GM21367 (cell line): ENCODE data around the gene CDC34.
"Not testable (repeated sequence)": the region's sequence is repeated elsewhere in the genome, so short reads cannot be mapped to it uniquely, and the experiment has no call there.

ENCODE experiments used
- ATAC-seq: cut with Tn5 transposase; IDR thresholded peaks from one replicate; pipeline ENCODE4 v1.9.1; 2021; ENCODE audit not compliant: unreplicated experiment

CDC34 gene

DNA sequence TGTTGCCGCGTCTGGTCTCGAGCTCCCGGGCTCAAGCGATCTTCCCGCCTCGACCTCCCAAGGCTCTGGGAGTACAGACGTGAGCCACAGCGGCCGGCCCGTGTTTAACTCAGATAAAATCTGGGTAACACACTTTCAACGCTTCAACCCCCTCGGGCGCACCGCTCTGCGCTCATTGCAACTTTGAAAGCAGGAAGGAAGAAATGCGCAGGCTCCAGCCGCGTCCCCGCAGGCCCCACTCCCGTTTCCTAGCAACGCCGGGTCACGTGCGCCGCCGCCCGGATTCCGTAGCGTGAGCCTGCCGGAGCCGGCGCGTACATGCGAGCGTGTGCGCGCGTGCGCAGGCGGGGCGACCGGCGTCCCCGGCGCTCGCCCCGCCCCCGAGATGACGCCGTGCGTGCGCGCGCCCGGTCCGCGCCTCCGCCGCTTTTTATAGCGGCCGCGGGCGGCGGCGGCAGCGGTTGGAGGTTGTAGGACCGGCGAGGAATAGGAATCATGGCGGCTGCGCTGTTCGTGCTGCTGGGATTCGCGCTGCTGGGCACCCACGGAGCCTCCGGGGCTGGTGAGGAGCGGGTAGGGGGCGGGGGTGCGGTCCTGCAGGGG is 40.7 kb downstream of the CDC34 start, which contains the start of gene BSG:
Gene BSG, plus strand, starts transcription at position 457 of the 603 bp plus-strand sequence. Its CDS starts 39 bp downstream, at position 496.
- ATAC-seq, result peak; percentile 62

DNA sequence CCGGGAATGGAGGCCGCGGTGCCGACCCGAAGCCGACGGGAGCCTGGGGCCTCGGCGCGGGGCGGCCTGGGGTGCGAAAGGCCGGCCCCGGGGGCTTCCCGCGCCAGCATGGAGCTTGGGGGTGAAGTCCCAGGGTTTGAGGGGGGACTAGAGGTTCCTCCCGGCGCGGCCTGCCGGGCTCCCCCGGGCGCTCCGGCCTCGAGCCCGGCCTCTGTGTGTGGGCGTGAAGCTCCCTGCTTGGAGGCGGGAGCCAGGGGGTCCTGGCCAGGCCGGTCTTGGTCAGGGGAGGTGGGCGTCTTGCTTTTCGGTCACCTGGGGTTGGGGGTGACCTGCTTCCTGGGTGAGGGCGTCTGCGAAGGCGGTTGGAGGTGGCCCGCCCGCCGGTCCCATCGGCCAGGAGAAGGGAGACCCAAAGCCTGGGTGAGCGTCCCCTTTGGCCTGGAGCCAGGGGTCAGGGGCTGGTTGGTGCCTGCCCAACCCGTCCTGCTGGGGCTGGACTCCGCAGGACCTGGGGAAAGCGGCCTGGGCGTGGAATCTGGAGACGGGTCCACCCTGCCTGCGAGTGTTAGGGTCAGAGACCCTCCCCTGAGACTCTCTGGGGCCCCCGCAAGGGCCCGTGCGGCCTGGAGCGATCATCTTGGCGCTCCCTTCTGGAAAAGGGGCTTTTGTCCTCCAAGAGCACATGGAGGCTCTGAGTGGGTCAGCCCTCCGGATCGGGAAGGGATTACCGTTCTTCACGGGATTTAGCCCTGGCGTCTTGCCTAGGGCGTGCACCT is 41.4 kb downstream of the CDC34 start:
- peak; percentile 10 for ATAC-seq

DNA sequence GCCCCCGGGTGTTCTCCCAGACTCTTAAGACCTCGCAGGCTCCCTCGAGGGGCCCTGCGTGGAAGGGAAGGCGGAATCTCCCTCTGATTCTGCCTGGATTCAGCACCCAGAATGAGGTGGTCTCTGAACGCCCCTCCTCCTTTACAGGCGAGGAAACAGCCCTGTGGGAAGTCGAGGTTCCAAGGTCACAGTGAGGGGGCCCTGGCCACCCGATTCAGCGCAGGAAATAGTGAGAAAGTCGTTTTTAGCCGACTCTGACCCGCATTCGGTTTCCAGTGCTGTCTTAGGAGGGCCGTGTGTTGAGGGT is 41.9 kb downstream of the CDC34 start:
- ATAC-seq, result no peak

DNA sequence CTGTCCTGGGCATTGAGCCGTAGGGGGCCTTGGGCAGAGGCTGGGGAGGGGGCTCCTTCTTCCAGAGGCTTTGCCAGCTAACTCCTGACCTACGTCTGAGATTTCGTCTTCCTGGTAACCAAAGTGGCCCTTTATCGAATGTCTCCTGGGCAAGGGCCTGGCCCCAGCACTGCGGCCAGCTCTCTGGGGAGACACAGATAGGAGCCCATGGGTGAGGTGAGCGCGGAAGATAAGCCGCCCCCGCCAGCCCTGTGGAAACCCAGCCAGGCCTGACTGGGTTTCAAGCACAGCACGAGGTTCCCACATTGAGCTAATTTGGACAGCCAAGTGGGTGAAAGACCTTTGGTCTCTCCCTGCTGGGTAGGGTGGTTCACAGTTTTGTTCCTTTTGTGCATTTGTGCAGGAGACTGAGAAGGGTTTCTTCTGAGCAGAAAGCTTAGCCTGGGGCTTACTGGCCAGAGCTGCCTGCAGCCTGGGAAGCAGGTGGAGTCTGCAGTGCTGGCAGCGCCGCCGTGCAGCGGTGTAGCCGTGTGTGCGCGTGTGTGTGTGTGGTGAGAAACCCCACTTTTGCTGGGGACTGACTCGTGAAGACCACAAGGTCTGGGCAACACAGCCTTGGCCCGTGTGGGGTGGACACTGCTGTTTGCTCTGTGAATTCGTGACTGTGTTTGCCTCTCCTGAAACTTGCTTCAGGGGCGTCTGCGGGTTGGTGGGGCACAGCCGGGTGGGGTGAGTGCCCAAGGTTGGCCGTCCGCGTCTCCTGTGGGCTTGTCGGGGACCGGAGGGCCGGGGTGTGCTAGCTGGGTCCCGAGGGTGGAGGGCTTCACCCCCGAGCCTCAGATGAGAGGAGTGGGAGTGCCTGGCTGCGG is 43.3 kb downstream of the CDC34 start:
- ATAC-seq, result no peak

DNA sequence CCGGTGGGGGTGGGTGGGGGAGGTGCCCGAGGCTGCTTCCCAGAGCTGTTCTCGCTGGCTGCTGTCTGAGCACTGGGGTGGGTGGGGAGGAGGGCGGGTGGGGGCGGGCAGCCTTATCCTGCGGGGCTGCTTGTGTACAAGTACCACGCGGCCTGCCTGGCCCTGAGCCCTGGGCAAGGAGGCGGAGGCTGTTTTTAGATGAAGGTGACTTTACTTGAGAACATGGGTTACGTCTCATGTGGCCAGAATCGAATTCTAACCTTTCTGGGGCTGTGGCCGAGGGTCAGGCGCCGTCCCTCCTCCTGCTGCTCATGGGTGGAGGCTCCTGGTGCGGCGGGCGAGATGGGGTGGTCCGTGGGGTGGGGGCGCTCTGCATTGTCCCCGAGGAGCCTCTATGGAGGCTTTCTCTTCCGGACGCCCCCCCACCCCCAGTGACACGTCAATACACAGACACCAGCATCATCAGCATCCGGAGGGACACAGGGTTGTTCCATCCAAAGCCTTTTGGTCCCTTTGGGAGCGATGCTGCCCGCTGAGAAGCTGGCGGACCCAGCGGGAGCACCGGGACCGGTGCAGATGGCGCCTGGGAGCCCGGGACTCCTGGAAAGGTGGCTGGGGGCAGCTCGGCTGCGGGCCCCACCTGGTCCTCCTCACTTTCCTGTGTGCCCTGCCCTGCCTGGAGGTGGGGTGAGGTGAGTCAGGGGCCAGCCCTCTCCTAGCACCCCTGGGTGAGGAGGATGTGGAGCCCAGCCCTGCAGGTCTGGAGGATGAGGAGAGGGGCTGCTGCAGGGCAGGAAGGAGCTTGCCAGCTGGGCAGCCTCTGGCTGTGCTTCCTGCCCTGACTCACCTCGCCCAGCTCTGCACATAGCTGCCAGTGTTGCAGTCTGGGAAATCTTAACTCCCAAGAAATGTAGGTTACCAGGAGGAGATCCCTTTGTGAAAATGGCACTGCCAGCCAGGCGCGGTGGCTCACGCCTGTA is 44.3 kb downstream of the CDC34 start:
- no peak for ATAC-seq

DNA sequence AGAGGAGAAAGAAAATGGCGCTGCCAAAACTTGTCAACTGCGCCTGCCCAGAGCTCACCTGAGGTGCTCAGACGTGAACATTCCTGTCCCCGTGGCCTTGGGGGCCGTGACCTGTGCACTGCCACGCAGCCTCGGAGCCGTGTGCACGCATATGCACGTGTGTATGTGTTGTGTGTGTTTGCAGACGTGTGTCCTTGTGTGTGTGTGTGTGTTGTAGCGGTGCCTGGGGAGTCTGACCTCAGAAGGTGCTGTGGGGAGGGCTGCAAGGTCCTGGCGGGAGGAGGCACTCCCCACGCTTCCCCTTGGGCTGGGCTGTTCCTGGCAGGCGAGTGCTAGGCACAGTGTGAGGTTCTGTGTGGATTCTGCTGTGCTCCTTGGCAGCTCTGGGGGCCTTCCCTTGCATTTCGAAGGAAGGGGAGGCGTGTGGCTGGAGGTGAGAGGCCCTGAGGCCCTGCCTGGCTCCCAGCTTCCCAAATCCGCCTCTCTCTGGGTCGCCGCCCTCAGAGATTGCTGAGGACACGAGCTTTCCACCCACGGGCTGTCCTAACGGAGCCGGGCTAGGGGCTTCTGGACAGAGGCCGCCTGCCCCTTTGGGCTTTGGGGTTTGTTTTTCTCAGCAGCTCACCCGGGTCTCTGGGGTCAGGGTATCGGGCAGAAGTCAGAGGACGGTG is 45.3 kb downstream of the CDC34 start:
- no peak for ATAC-seq

DNA sequence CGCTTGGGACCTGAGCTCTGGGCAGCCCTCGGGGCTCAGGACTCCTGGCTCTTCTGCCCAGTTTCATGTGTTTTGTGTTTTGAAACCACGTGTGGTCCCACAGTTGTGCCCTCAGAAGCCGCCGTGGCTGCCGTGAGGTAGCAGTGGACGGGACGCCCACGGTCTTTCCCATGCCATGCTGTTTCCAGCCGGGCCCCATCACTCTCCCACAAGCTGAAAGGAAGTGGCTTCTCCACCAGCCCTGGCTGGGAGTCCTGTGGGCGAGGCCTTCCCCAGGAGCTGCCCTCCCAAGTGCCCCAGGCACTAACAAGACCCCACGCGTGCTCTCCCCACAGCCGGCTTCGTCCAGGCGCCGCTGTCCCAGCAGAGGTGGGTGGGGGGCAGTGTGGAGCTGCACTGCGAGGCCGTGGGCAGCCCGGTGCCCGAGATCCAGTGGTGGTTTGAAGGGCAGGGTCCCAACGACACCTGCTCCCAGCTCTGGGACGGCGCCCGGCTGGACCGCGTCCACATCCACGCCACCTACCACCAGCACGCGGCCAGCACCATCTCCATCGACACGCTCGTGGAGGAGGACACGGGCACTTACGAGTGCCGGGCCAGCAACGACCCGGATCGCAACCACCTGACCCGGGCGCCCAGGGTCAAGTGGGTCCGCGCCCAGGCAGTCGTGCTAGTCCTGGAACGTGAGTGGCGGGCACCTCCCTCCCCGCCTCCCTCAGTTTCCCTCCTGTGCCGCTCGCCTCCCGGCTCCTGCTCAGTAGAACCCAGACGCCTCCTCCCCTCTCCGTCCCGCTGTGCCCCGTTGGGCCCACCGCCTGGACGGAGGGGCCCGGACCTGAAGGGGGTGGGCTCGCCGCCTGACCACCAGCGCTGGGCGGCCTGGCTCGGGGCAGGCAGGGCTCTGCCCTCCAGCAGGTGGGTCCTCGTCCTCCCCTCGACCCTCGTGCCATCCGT is 46.2 kb downstream of the CDC34 start:
- ATAC-seq, result no peak

DNA sequence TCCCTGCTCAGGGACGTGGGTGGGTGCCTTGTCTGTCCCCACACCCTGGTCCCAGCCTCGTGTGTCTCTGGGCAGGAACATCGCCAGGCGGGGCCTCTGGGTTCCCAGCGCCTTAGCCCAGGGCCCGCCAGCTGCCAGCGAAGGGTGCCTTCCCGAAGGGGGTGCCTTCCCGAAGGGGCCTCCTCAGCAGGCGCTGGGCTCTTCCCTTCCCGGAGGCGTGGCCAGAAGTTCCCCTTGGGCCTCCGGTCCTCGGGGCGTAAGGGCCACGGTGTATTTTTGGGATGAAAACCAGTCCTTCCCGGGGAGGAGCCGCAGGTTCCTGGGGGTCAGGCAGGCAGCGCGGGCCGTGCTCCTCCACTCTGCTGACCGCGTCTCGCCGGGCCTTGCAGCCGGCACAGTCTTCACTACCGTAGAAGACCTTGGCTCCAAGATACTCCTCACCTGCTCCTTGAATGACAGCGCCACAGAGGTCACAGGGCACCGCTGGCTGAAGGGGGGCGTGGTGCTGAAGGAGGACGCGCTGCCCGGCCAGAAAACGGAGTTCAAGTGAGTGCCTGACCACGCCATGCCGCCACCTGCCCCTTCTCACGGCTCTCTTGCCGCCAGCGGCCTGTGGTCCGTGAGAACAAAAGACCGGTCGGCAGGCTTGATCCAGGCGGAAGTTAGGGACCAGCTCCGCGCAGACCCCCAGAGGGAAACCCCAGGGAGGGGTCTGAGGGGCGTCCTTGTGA is 47.7 kb downstream of the CDC34 start:
- no peak for ATAC-seq

DNA sequence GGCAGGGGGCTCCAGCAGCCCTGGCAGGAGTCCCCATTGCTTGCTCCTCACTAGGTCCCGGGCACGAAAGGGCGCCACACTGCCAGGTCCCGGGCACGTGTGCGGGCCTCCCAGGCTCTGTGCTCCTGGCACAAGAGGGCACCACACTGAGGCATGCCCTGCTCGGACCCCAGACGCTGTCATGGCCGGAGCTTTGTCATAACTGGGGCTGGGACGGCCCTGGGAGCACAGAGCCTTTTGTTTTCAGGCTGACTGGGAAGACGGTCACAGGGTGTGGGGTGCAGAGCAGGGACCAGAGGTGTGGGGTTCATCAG is 48.2 kb downstream of the CDC34 start:
- no peak for ATAC-seq

DNA sequence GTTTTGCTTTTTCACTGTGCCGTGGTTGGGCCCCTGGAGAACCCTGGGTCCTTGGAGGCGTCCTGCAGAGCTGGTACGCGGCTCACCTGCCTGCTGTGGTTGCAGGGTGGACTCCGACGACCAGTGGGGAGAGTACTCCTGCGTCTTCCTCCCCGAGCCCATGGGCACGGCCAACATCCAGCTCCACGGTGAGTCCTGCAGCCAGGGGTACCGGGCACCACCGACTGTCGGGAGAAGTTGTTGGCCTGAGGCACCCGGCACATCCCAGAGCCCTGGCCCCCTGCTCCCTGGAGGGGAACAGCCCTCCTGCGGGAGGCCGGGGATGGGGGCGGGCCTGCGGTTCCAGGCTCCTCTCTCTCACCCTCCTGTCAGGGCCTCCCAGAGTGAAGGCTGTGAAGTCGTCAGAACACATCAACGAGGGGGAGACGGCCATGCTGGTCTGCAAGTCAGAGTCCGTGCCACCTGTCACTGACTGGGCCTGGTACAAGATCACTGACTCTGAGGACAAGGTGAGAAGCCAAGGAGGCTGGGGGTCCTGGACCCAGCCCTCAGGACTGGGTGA is 48.8 kb downstream of the CDC34 start:
- no peak for ATAC-seq

DNA sequence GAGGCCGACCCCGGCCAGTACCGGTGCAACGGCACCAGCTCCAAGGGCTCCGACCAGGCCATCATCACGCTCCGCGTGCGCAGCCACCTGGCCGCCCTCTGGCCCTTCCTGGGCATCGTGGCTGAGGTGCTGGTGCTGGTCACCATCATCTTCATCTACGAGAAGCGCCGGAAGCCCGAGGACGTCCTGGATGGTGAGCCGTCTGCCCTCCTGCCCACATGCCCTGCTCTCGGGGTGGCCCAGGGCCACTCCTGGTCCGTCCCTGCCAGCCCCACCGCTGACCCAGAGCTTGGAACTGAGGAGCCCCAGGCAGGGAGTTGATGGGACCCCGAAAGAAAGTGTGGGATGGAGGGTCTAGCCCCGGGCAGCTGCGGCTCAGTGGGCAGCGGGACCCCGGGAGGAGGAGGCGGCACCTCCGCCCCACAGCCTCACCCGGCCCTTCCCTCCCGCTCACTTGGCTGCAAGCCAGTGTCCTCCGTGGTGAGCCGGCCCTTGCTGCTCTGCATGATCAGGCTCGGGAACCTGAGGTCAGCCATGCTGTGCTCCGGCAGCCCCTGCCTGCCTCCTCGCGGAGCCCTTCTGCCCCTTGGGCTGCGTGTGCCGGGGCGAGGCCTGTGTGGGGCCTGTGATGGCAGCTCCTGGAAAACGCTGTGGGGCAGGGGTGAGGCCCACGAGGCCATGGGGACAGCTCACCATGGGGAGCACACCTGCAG is 50.0 kb downstream of the CDC34 start:
- ATAC-seq, result no peak

DNA sequence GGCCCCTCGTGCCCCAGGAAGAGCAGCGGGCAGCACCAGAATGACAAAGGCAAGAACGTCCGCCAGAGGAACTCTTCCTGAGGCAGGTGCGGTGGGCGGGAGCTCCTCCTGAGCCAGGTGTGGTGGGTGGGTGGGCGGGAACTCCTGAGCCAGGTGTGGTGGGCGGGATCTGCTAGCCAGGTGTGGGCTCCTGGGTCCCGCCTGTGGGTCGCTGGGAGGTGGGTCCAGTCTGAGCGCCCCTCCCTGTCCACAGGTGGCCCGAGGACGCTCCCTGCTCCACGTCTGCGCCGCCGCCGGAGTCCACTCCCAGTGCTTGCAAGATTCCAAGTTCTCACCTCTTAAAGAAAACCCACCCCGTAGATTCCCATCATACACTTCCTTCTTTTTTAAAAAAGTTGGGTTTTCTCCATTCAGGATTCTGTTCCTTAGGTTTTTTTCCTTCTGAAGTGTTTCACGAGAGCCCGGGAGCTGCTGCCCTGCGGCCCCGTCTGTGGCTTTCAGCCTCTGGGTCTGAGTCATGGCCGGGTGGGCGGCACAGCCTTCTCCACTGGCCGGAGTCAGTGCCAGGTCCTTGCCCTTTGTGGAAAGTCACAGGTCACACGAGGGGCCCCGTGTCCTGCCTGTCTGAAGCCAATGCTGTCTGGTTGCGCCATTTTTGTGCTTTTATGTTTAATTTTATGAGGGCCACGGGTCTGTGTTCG is 51.1 kb downstream of the CDC34 start:
- no peak for ATAC-seq

DNA sequence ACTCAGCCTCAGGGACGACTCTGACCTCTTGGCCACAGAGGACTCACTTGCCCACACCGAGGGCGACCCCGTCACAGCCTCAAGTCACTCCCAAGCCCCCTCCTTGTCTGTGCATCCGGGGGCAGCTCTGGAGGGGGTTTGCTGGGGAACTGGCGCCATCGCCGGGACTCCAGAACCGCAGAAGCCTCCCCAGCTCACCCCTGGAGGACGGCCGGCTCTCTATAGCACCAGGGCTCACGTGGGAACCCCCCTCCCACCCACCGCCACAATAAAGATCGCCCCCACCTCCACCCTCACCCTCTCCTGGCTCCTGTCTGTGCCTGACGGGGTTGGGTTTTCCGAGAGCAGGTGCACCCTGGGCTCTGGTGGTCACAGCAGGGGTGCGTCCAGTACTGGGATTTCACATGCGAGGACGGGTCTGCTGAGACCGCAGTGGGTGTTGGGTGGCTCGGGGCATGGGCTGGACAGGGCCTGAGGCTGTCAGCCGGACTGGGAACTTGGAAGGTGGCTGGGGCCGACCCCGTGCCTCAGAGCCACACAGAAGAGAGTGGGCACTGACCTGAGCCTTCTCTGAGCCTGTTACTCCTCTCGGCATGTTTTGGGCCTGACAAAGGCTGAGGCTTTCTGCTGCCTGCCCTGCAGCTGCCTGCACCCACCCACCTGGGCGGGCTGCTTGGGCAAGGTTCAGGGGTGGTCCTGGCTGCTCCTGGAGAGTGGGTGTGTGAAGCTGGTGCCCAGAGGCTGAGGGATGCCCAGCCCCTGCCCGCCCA is 51.8 kb downstream of the CDC34 start:
- no peak for ATAC-seq

DNA sequence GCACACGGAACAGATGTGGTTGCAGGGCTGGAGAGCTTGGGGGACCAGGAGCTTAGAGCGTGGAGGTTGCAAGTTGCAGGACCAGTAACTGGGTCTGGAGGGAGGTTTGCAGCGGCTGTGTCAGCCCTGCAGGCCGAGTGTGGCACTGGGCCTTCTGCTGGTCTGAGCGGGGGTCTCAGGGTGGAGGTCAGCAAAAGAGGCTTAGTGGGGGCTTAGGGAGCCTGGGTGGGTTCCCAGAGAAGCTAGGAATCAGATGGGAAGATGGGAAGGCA is 52.3 kb downstream of the CDC34 start:
- no peak for ATAC-seq

DNA sequence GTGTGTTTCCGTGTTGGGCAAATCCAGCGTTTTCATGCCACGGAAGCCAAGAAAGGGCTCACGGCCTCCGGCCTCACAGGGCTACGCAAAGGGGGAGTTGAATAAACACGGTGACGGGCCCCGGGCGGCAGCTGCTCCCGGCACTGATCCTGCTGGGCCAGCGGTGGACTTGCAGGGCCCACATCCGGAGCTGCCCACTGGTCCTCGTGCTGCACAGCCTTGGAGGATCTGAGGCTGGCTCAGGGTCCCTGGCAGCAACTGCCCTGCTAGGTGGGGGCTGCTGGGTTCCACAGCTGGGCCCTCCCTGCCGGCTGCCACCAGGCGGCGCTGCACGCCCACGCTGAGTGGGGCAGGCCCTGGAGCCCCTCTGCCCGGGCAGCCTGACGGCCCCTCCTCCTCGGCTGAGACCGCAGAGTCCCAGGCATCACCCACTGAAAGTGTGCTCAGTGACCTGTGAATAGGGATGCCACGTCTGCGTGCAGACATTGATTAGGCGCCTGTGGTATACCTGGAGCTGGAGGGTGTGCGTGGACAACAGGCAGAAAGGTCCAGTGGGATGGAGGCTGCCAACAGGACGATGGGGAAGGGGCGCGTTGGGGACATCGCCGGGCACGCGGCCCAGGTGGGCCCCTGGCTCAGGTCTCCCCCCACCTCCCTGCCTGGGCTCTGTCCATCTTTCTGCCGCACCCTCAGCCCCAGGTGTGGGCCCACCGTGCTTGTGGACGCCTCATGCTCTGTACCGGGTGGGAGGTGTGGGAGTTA is 52.9 kb downstream of the CDC34 start:
- no peak for ATAC-seq

DNA sequence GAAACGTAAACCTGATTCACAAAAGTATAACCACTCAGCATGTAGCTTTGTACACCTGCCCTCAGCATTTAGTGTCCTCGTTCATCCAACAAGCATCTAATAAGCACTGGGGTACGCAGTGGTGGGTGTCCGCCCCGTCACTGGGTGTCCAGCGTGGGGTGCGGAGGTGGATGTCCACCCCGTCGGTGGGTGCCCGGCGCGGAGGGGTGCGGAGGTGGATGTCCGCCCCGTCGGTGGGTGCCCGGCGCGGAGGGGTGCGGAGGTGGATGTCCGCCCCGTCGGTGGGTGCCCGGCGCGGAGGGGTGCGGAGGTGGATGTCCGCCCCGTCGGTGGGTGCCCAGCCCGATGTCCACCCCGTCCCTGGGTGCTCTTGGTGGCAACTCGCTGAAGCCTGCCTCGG is 53.6 kb downstream of the CDC34 start:
- not testable (repeated sequence) for ATAC-seq
